HG03159 (cell line): ENCODE results near the gene HSFX2.
"Not testable (repeated sequence)": the region's sequence is repeated elsewhere in the genome, so short reads cannot be mapped to it uniquely, and the experiment has no call there.

Source experiments
- ATAC-seq: cut with Tn5 transposase; IDR thresholded peaks from one replicate; pipeline ENCODE4 v1.9.1; 2021; ENCODE audit warnings: mild to moderate bottlenecking, moderate library complexity; ENCODE audit not compliant: unreplicated experiment

HSFX2 gene

GRCh38 chrX:149595943-149596342 lies 829 bp upstream of the HSFX2 start:
- not testable (repeated sequence) for ATAC-seq

- not testable (repeated sequence) for ATAC-seq
Observed at GRCh38 chrX:149590993-149591392, 4.1 kb downstream of the HSFX2 start.

- not testable (repeated sequence) for ATAC-seq
Observed at GRCh38 chrX:149587359-149587758, 7.8 kb downstream of the HSFX2 start, which contains the start of gene MAGEA9B. Gene MAGEA9B, minus strand, starts transcription at chrX:149587459. Its CDS starts 4,280 bp downstream, at chrX:149583179.

GRCh38 chrX:149585631-149586030 lies 9.5 kb downstream of the HSFX2 start:
- ATAC-seq: not testable (repeated sequence)

GRCh38 chrX:149573456-149573855 lies 21.7 kb downstream of the HSFX2 start:
- peak; percentile 100 for ATAC-seq

GRCh38 chrX:149572743-149573142 lies 22.4 kb downstream of the HSFX2 start:
- no peak for ATAC-seq

- no peak for ATAC-seq
Observed at GRCh38 chrX:149571770-149572169, 23.3 kb downstream of the HSFX2 start.

- no peak for ATAC-seq
Observed at GRCh38 chrX:149570668-149571067, 24.4 kb downstream of the HSFX2 start.

- ATAC-seq: no peak
Observed at GRCh38 chrX:149569770-149570169, 25.3 kb downstream of the HSFX2 start.

- no peak for ATAC-seq
Observed at GRCh38 chrX:149568701-149569296, 26.3 kb downstream of the HSFX2 start.

GRCh38 chrX:149567621-149568417 lies 27.3 kb downstream of the HSFX2 start:
- ATAC-seq: no peak

- ATAC-seq: no peak
Observed at GRCh38 chrX:149563359-149563758, 31.8 kb downstream of the HSFX2 start.

GRCh38 chrX:149555251-149555650 lies 39.9 kb downstream of the HSFX2 start:
- not testable (repeated sequence) for ATAC-seq

- not testable (repeated sequence) for ATAC-seq
Observed at GRCh38 chrX:149551939-149552248, 43.2 kb downstream of the HSFX2 start.

- ATAC-seq: not testable (repeated sequence)
Observed at GRCh38 chrX:149551245-149551938, 43.7 kb downstream of the HSFX2 start.

- ATAC-seq: not testable (repeated sequence)
Observed at GRCh38 chrX:149550454-149550853, 44.7 kb downstream of the HSFX2 start.

- not testable (repeated sequence) for ATAC-seq
Observed at GRCh38 chrX:149549701-149550100, 45.4 kb downstream of the HSFX2 start, which contains the start of gene HSFX3. Gene HSFX3, minus strand, starts transcription at chrX:149549924. Its CDS starts 72 bp downstream, at chrX:149549852.

GRCh38 chrX:149547782-149548181 lies 47.3 kb downstream of the HSFX2 start:
- ATAC-seq: not testable (repeated sequence)

- not testable (repeated sequence) for ATAC-seq
Observed at GRCh38 chrX:149546962-149547361, 48.2 kb downstream of the HSFX2 start.

GRCh38 chrX:149545545-149546543 lies 49.3 kb downstream of the HSFX2 start:
- peak; percentile 51 for ATAC-seq
